HEK293 (cell line): Measurements from ENCODE around the gene TMCC2.

Experiments
- HOXA7 ChIP-seq: sonication (generic); formaldehyde crosslinking; IDR thresholded peaks from 2 replicates; pipeline ENCODE4 v1.8.1; 2022; ENCODE audit warnings: missing genetic modification reagents, borderline replicate concordance
- KLF1 ChIP-seq: fragments of 450-650 bp; formaldehyde crosslinking; IDR thresholded peaks from 2 replicates; pipeline ENCODE4 v1.5.1; 2016; ENCODE audit warnings: missing biosample characterization, missing genetic modification characterization
- KLF8 ChIP-seq: fragments of 450-650 bp; formaldehyde crosslinking; IDR thresholded peaks from 2 replicates; pipeline ENCODE4 v1.5.1; 2016; ENCODE audit warnings: missing biosample characterization, missing genetic modification characterization
- MEIS1 ChIP-seq: sonication (generic); formaldehyde crosslinking; IDR thresholded peaks from 2 replicates; pipeline ENCODE4 v1.8.1; 2022; ENCODE audit warnings: missing genetic modification reagents, mild to moderate bottlenecking, borderline replicate concordance
- REPIN1 ChIP-seq: fragments of 450-650 bp; formaldehyde crosslinking; IDR thresholded peaks from 2 replicates; pipeline ENCODE4 v1.5.1; 2017; ENCODE audit warnings: missing biosample characterization, missing genetic modification characterization, low read depth
- SCRT2 ChIP-seq: fragments of 450-650 bp; formaldehyde crosslinking; IDR thresholded peaks from 2 replicates; pipeline ENCODE4 v1.5.1; 2016; ENCODE audit warnings: missing biosample characterization, missing genetic modification characterization
- WT1 ChIP-seq: fragments of 450-650 bp; formaldehyde crosslinking; IDR thresholded peaks from 2 replicates; pipeline ENCODE4 v1.5.1; 2016; ENCODE audit warnings: missing biosample characterization, missing genetic modification characterization
- YY1 ChIP-seq: fragments of 450-650 bp; formaldehyde crosslinking; IDR thresholded peaks from 2 replicates; pipeline ENCODE4 v1.5.1; 2018; ENCODE audit warnings: missing biosample characterization, missing genetic modification characterization
- ZFHX2 ChIP-seq: fragments of 450-650 bp; formaldehyde crosslinking; conservative IDR thresholded peaks from 2 replicates; pipeline ENCODE4 v1.5.1; 2016; ENCODE audit warnings: missing biosample characterization, missing genetic modification characterization
- ZFP3 ChIP-seq: fragments of 450-650 bp; formaldehyde crosslinking; IDR thresholded peaks from 2 replicates; pipeline ENCODE4 v1.5.1; 2016; ENCODE audit warnings: low read depth, missing biosample characterization, missing genetic modification characterization
- ZFP41 ChIP-seq: fragments of 450-650 bp; formaldehyde crosslinking; IDR thresholded peaks from 2 replicates; pipeline ENCODE4 v1.5.1; 2016; ENCODE audit warnings: missing biosample characterization, missing genetic modification characterization, borderline replicate concordance
- ZNF133 ChIP-seq: fragments of 450-650 bp; formaldehyde crosslinking; IDR thresholded peaks from 2 replicates; pipeline ENCODE4 v1.5.1; 2016; ENCODE audit warnings: missing biosample characterization, missing genetic modification characterization
- ZNF239 ChIP-seq: fragments of 450-650 bp; formaldehyde crosslinking; IDR thresholded peaks from 2 replicates; pipeline ENCODE4 v1.5.1; 2016; ENCODE audit warnings: missing biosample characterization, missing genetic modification characterization
- ZNF311 ChIP-seq: fragments of 450-650 bp; formaldehyde crosslinking; IDR thresholded peaks from 2 replicates; pipeline ENCODE4 v1.5.1; 2017; ENCODE audit warnings: missing biosample characterization, missing genetic modification characterization, borderline replicate concordance
- ZNF521 ChIP-seq: fragments of 450-650 bp; formaldehyde crosslinking; IDR thresholded peaks from 2 replicates; pipeline ENCODE4 v1.5.1; 2017; ENCODE audit warnings: missing biosample characterization, mild to moderate bottlenecking, missing genetic modification characterization
- ZNF623 ChIP-seq: fragments of 450-650 bp; formaldehyde crosslinking; IDR thresholded peaks from 2 replicates; pipeline ENCODE4 v1.5.1; 2016; ENCODE audit warnings: missing biosample characterization, missing genetic modification characterization
- ZNF654 ChIP-seq: fragments of 450-650 bp; formaldehyde crosslinking; IDR thresholded peaks from 2 replicates; pipeline ENCODE4 v1.5.1; 2016; ENCODE audit warnings: low read depth, missing biosample characterization, missing genetic modification characterization
- ZNF660 ChIP-seq: fragments of 450-650 bp; IDR thresholded peaks from 2 replicates; pipeline ENCODE4 v1.5.1; 2018; ENCODE audit warnings: missing biosample characterization, mild to moderate bottlenecking, missing genetic modification characterization
- ZNF707 ChIP-seq: fragments of 450-650 bp; formaldehyde crosslinking; IDR thresholded peaks from 2 replicates; pipeline ENCODE4 v1.5.1; 2016; ENCODE audit warnings: missing biosample characterization, missing genetic modification characterization
- ZNF792 ChIP-seq: fragments of 450-650 bp; formaldehyde crosslinking; IDR thresholded peaks from 2 replicates; pipeline ENCODE4 v1.5.1; 2016; ENCODE audit warnings: missing biosample characterization, missing genetic modification characterization
- TF ChIP-seq, protein P1 (sequence below): fragments of 450-650 bp; formaldehyde crosslinking; IDR thresholded peaks from 2 replicates; pipeline ENCODE4 v1.5.1; 2016; ENCODE audit warnings: missing biosample characterization, missing genetic modification characterization
- TF ChIP-seq, protein P2 (sequence below): fragments of 450-650 bp; formaldehyde crosslinking; IDR thresholded peaks from 2 replicates; pipeline ENCODE4 v1.5.1; 2017; ENCODE audit warnings: missing biosample characterization, mild to moderate bottlenecking, missing genetic modification characterization, moderate library complexity
- TF ChIP-seq, protein P3 (sequence below): fragments of 450-650 bp; formaldehyde crosslinking; IDR thresholded peaks from 2 replicates; pipeline ENCODE4 v1.5.1; 2016; ENCODE audit warnings: missing biosample characterization, missing genetic modification characterization, borderline replicate concordance
- TF ChIP-seq, protein P4 (sequence below): fragments of 450-650 bp; formaldehyde crosslinking; IDR thresholded peaks from 2 replicates; pipeline ENCODE4; 2016; ENCODE audit warnings: missing biosample characterization, missing genetic modification characterization
- TF ChIP-seq, protein P5 (sequence below): fragments of 450-650 bp; formaldehyde crosslinking; IDR thresholded peaks from 2 replicates; pipeline ENCODE4 v1.5.1; 2016; ENCODE audit warnings: missing biosample characterization, missing genetic modification characterization, low read depth

Gene TMCC2

DNA sequence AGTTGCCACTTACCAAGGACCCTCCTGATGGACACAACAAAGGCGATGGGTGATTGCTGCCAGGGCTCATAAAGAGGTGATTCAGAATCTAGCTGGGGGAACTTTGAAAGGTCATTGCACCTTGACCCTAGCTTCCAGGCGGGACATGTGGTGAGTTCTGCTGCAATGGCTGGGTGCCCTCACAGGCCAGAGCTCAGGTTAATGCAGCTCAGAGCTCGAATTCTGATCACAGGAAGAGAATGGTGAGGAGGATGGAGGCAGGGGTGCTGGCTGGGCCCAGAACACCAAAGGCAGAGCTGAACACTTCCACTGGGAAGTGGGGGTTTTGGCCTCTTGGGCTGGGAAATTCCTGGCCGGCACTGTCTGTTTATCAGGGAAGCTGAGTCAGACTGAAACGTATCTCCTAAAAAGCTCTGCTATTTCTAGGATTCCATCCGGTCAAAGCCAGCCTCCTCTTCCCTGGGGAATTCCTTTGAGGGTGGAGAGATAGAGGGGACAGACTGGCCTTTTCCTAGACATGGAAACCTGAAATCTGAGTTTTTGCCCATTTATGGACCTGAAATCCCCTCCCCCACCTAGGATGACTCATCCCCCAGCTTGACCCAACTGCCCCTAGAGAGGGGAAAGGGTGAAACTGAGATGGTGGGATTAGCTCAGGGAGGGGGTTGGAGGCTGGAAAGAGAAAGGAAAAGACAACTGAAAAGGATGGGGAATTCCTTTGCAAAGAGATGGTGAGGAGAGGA, 66.6 kb downstream of the TMCC2 start (continued):
- TF ChIP-seq ZNF707 (tag by site-specific recombination) = no peak
- no peak for TF ChIP-seq ZNF792 (tag by site-specific recombination)
- TF ChIP-seq KLF8 (tag by site-specific recombination) = peak; percentile 68; the same call in 1 of the 2 replicates
- no peak for TF ChIP-seq HOXA7
- no peak for TF ChIP-seq ZNF521
- TF ChIP-seq ZNF623 (tag by site-specific recombination) = no peak
- TF ChIP-seq WT1 (tag by site-specific recombination) = peak; percentile 52; the same call in 1 of the 2 replicates
- TF ChIP-seq, protein P1, sequence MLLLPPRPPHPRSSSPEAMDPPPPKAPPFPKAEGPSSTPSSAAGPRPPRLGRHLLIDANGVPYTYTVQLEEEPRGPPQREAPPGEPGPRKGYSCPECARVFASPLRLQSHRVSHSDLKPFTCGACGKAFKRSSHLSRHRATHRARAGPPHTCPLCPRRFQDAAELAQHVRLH (tag by site-specific recombination) = no peak
- no peak for TF ChIP-seq SCRT2
- TF ChIP-seq, protein P2, sequence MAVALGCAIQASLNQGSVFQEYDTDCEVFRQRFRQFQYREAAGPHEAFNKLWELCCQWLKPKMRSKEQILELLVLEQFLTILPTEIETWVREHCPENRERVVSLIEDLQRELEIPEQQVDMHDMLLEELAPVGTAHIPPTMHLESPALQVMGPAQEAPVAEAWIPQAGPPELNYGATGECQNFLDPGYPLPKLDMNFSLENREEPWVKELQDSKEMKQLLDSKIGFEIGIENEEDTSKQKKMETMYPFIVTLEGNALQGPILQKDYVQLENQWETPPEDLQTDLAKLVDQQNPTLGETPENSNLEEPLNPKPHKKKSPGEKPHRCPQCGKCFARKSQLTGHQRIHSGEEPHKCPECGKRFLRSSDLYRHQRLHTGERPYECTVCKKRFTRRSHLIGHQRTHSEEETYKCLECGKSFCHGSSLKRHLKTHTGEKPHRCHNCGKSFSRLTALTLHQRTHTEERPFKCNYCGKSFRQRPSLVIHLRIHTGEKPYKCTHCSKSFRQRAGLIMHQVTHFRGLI (tag by site-specific recombination) = no peak
- TF ChIP-seq ZNF654 (tag by site-specific recombination) = no peak
- TF ChIP-seq REPIN1 (tag by site-specific recombination) = no peak
- no peak for TF ChIP-seq ZNF133
- TF ChIP-seq ZFP41 (tag by site-specific recombination) = no peak
- TF ChIP-seq ZFHX2 (tag by site-specific recombination) = no peak
- TF ChIP-seq ZNF239 (tag by site-specific recombination) = no peak
- TF ChIP-seq ZFP3 (tag by site-specific recombination) = no peak
- TF ChIP-seq, protein P3, sequence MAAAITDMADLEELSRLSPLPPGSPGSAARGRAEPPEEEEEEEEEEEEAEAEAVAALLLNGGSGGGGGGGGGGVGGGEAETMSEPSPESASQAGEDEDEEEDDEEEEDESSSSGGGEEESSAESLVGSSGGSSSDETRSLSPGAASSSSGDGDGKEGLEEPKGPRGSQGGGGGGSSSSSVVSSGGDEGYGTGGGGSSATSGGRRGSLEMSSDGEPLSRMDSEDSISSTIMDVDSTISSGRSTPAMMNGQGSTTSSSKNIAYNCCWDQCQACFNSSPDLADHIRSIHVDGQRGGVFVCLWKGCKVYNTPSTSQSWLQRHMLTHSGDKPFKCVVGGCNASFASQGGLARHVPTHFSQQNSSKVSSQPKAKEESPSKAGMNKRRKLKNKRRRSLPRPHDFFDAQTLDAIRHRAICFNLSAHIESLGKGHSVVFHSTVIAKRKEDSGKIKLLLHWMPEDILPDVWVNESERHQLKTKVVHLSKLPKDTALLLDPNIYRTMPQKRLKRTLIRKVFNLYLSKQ (tag by site-specific recombination) = no peak
- TF ChIP-seq, protein P4, sequence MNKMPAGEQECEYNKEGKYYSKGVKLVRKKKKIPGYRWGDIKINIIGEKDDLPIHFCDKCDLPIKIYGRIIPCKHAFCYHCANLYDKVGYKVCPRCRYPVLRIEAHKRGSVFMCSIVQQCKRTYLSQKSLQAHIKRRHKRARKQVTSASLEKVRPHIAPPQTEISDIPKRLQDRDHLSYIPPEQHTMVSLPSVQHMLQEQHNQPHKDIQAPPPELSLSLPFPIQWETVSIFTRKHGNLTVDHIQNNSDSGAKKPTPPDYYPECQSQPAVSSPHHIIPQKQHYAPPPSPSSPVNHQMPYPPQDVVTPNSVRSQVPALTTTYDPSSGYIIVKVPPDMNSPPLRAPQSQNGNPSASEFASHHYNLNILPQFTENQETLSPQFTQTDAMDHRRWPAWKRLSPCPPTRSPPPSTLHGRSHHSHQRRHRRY = no peak
- TF ChIP-seq YY1 (tag by site-specific recombination) = no peak
- TF ChIP-seq KLF1 = no peak
- TF ChIP-seq ZNF660 (tag by site-specific recombination) = 0 out of 2 replicates have a peak, but pooled peaks have one; percentile 26
- no peak for TF ChIP-seq MEIS1 (CRISPR knock-in tag)
- TF ChIP-seq, protein P5, sequence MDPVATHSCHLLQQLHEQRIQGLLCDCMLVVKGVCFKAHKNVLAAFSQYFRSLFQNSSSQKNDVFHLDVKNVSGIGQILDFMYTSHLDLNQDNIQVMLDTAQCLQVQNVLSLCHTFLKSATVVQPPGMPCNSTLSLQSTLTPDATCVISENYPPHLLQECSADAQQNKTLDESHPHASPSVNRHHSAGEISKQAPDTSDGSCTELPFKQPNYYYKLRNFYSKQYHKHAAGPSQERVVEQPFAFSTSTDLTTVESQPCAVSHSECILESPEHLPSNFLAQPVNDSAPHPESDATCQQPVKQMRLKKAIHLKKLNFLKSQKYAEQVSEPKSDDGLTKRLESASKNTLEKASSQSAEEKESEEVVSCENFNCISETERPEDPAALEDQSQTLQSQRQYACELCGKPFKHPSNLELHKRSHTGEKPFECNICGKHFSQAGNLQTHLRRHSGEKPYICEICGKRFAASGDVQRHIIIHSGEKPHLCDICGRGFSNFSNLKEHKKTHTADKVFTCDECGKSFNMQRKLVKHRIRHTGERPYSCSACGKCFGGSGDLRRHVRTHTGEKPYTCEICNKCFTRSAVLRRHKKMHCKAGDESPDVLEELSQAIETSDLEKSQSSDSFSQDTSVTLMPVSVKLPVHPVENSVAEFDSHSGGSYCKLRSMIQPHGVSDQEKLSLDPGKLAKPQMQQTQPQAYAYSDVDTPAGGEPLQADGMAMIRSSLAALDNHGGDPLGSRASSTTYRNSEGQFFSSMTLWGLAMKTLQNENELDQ = no peak
- TF ChIP-seq ZNF311 (tag by site-specific recombination) = no peak
- TF ChIP-seq, all 188 proteins: peak for 29
